ENCODE results near the gene ZNF473.

ZNF473 gene

DNA sequence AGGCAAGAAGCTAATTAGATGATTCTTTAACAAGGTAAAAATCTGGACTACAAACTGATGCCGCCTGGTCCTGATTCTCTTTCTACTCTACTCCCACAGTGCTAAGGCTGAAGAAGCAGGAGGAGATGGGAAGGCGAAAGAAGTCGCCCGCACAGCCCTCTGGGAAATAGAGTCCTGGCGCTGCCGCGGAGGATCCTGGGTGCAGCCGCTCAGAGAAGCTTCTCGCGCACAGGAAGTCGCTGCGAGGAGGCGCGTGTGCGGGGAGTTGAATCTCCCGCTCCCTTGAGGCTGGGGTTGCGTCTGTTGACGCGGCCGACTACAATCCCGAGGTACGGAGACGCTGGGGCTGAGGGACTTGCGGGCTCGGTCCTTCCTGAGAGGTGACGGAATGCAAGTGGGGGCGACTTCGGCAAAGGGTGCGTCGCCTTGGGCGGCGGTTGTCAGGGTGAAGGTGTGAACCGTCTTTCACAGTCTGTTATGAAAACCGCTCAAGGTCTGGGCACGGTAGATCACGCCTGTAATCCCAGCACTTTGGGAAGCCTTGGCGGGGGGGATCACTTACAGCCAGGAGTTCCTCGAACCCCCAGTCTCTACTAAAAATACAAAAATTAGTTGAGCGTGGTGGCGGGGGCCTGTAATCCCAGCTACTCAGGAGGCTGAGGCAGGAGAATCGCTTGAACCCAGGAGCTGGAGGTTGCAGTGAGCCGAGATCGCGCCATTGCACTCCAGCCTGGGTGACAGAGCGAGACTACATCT, at the start of gene ZNF473:
TSS of gene ZNF473 (plus strand) at position 212 of the 756 bp plus-strand sequence. CDS start 5,078 bp downstream, outside the sequence.
- DNase-seq (ENCODE audit: low read depth in 2 of 2): peak; percentile 84 to 89

DNA sequence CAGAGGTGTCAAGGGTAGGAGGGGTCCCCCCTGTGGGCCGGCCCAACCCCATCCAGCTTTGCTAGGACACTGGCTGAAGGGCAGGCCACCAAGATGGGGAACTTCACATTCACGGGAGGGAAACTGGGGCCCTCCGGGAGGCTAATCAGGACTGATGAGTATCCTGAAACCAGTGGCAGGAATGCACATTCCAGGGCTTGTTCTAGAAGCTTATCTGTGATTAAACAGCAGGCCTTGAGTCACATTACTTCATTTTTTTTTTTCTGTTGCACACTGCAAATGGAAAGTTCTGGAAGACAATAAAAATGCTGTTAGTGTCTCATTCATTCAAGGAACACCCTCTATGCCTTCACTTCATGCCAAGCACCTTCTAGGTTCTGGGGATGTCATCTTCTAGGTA, 49.3 kb upstream of the ZNF473 start:
- DNase-seq (ENCODE audit: low read depth in 2 of 2): no peak

DNA sequence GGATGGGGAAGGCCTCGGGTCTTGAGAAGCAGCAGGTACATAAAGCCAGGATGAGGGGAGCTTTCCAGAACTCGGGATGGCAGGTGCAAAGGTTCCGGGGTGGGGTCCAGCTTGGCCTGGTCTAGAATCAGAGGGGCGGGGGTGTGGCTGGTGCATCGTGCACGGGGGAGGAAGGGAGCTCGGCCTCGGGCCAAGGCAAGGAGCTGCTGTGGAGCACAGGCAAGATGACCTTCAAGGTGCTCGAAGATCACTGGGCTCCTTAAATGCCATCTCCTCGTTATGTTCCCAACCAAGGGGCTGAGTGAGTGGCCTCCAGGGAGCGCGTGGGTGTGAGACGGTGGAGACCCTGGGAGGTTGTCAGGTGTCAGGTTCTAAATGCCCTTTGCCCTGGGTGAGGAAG, 48.7 kb upstream of the ZNF473 start:
- DNase-seq (ENCODE audit: low read depth in 2 of 2): no peak

DNA sequence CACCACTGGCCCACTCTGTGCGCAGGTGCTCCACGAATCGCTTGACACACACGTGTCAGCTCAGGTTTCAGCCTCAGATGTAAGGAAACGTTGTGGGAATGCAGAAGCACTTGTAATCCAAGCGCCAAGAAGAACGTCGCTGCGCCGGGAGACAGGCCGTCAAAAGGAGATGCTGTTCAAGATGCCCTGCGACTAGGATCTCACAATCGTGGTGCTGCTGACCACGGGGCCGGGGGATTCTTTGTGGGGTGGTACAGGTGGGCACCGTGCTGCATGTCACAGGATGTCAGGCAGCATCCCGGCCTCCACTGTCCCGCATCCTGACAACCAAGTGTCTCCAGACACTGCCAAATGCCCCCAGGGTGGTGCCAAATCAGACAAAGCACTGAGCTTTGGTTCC, 47.9 kb upstream of the ZNF473 start:
- DNase-seq (ENCODE audit: low read depth in 2 of 2): no peak

DNA sequence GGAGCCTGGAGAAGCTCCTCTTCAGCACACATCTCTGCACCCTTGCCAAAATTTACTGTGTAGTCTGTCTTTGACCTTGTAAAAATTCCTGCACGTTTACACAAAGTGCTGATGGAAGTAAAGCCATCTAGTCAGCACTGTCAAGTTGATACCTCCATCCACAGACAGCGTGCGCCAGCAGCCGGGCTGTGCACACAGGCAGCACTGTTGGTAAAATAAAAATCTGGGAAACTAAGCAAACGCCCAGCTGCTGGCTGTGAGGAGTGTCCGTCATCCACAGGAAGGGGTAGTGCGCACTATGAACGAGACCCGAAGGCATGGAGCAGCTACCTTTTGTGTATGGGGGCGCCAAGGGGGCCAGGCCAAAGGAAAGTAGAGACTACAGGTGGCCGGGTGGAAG, 47.5 kb upstream of the ZNF473 start:
- no peak for DNase-seq (ENCODE audit: low read depth in 2 of 2)

DNA sequence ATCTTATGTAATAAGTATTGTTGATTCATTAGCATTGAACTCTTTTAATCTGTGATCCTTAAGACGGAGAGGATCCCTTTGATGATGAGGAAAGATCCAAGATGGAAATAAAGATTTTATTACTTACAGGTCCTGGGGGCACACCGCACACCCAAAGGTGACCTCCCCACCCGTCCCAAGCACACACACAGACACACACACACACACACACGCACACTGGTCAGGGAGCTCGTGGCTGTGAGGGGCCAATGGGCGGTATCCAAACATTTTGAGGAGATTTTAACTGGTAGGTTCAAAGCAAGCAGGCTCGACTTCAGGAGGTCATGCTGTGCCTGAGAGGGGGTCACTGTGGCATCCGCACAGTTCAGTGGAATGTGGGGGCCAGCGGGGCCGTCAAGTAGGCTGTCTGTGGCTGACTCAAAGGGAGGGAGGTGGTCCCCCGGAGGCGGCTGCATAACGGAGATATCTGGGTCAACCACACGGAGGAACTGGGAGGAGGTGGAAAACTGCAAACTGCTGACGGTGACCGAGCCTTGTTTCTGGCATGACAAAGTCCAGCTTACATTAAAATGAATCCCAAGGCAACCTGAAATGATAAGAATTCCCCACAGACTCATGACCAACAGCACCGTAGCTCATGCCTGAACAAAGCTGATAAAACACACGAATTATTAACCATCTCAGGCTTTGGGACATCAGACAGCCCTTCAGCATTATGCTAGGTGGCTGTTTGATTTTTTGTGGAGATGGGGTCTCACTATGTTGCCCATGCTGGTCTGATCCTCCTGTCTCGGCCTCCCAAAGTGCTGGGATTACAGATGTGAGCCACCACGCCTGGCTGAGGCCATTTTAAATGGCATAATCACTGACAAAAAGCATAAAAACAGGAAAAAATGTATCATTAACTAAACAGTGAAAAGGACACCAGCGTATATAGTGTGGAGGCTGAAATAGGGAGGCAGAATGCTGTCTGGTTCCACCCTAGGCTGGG, 43.9 kb upstream of the ZNF473 start:
- DNase-seq (ENCODE audit: low read depth in 2 of 2): no peak

DNA sequence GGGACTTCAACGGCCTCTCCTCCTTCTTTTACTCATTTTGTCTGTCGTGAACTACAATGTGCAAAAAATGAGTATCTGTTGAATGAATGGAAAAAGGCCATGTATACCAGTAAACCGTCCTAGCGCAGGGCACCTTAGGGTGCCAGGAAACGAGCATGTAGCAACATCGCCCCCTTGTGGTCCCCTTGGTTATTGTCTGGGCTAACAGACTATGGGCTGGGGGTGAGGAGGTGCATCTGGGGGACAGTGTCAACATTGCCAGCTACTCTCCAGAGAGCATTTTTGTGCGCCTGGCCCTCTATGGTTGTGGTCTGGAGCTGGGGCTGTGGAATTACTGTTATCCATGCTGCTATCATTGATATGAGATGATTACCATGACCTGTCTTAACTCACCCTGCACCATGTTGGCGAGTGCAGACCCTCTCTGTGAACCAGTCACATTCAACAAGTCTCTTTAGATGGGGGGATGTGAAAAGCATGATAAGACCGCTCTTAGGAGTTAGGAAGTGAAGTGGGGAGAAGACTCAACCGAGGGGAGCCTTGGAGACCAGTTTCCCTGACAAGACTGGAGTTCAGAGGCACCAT, 42.1 kb upstream of the ZNF473 start:
- peak; percentile 60 to 81 for DNase-seq (ENCODE audit: low read depth in 2 of 2)

DNA sequence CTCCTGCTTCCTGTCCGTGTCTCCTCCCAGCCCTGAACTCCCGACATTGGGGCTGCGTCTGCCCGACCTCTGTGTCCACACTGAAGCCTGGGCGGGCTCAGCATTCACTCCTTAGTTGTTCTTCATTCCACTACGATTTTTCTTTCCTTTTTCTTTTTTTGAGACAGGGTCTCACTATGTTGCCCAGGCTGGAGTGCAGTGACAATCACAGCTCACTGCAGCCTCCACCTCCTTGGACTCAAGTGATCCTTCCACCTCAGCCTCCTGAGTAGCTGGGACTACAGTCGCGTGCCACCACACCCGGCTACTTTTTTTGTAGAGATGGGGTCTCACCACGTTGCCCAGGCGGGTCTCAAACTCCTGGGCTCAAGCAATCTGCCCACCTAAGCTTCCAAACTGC, 41.3 kb upstream of the ZNF473 start:
- DNase-seq (ENCODE audit: low read depth in 2 of 2): no peak

DNA sequence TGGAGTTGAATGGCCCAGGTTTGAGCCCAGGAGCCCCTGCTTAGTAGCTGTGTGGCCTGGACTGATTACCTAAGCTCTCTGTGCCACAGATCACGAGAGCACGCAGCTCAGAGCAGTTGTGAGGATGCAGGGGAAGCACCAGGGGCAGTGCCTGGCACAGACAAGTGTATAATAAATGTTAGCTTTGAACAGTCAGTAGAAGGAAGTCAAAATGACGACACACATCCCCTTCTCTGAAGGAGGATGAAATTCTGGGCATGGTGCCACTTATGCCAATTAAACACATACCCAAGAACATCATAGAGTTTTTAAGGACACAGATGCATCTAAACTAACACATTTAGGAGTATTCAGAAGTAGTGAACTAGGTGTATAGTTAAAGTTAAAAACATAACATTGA, 39.9 kb upstream of the ZNF473 start:
- no peak for DNase-seq (ENCODE audit: low read depth in 2 of 2)

DNA sequence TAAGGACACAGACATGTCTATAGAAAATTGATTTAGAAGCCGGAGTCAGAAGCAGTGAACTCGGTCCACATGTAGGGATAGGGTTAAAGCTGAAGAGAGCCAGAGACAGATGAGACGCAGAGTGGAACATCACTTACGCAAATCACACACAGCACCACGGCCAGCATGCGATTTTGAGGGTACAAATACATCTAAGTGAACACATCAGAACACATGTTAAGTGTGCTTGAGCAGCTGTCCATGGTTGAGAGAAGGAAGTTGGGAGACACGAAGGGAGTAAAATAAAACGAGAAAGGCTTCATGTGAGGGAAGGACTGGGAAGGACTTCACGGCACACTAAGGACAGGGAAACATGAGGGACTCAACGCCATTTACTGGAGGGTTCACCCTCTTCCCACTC, 39.5 kb upstream of the ZNF473 start:
- DNase-seq (ENCODE audit: low read depth in 2 of 2): no peak

DNA sequence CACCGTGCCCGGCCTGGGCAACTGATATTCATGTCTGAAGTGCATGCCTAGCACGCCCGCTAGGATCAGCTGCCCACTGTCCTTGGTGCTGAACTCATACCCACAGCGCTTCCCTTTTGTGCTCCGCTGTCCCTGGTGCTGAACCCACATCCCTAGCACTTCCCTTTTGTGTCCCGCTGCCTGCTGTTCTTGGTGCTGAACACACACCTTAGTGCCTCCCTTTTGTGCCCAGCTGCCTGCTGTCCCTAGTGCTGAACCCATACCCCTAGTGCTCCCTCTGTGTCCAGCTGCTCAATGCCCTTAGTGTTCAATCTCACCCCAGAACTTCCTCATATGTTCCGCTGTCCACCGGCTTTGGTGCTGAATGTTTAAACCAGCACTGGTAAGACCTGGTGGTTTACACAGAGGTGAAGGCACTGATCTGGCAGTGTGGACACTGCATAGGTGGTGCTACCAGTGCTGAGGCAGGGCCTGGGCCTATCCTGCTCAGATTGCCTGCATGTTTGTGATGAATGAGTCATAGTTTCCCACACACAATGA, 38.6 kb upstream of the ZNF473 start:
- DNase-seq (ENCODE audit: low read depth in 2 of 2): peak; percentile 66

DNA sequence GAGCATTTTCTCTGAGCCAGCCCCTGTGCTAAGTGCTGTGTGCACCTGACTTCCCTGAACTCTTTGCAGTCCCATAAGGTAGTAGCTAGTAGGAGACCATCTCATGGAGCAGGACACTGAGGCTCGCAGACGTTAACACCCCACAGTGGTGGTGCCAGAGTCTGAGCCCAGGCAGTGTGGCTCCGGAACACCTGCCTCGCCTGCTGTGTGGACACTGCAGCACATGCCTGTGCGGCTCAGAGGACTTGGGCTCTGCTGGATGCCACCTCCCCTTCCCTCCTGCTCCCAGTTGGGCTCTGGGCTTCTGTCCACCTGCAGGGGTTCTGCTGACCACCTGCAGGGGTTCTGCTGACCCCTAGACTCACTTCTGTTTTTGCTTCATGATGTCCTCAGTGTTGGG, 37.8 kb upstream of the ZNF473 start:
- DNase-seq (ENCODE audit: low read depth in 2 of 2): no peak

DNA sequence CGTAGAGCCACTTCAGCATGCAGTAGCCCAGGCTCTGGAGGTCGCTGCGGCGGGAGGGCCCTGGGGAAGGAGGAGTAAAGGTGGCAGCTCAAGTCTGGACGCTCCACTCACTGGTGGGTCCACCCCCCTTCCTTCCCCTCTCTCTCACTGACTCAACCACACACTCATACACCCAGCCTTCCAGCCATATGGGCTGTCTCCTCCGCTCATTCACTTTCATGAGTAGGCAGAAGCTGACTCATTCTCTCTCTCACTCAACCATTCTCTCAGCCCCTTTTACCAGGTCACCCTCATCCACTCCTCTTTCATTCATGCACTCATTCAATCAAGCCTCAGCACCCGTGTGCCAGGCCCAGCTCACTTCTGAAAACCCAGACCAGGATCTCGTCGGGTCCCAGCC, 37.4 kb upstream of the ZNF473 start:
- DNase-seq (ENCODE audit: low read depth in 2 of 2): no peak

DNA sequence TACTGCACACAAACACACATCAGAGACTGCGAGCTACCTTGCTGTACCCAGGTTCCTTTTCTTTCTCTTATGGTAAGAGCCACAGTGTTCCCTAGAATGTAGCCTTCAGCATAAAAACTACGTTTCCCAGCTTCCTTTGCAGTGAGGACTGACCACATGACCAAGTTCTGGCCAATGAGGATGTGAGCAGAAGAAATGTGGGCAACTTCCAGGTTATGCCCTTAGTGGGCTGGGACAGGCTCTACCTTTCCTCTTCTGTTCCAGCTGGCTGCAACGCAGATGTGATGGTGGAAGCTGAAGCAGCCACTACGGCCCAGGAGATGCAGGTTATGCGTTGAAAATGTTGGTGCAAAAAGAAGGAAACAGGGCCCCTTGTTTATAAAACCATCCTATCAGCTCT, 28.1 kb upstream of the ZNF473 start:
- no peak for DNase-seq (ENCODE audit: low read depth in 2 of 2)

DNA sequence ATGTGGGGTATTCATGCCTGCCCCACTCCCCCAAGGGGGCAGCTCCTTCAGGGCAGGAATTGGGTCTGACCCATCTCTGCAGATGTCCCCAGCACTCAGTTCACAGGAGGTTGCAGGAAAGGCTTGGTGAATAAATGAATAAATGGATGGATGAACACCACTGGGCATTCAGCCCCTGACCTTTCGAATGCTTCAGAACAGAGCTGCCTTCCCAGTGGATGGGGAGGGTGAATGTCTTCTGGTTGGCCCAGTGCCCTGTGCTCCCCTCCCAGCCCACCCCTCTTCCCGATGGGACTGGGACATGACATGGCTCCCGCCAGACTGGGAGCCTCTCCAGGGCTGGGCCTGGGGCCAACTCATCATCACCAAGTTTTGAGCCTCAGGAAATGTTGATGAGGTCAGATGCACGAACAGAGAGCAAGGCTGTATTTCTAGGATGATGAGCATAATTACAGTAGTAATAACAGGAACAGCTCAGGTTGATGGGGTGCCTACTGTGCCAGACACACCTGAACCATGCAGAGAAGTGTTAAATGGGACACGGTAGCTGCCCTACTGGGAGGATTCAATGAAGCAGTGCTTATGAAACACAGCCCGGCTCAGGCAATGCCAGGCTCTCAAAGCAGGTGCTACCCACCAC, 26.3 kb upstream of the ZNF473 start:
- DNase-seq (ENCODE audit: low read depth in 2 of 2): no peak

DNA sequence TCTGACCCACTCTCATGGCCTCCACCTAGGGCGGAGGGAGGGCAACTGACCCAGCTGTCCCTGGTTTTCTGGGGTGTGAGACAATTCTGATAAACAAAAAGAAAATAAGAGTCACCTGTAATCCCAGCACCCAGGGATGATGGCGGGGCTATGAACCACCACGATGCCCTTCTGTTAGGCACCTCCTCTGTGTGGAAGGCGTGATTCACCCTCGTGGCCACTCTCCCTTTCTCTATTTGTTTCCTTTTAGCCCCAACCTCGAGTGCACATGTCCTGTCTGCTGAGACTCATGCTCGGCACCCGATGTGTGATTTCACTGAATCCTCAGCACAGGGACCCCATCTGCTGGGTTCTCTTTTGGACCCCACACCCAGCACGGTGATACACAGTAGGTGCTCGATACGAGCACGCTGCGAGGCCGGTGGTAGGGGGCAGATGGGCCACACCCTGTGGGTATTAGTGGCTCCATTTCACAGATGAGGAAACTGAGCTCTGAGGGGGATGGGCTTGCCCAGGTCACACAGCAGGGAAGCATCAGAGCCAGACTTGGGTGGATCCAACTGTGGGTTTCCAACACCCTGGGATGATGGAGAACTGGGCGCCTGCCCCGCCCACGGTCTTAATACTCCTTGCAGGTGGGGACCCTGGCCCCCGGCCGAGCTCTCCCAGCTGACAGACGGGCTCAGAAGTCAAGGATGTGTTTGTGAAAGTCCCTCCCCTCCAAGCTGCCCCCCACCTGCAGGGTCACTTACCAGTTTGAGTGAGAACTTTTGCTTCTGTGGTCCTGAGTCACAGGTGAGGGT, 25.6 kb upstream of the ZNF473 start:
- no peak for DNase-seq (ENCODE audit: low read depth in 2 of 2)

DNA sequence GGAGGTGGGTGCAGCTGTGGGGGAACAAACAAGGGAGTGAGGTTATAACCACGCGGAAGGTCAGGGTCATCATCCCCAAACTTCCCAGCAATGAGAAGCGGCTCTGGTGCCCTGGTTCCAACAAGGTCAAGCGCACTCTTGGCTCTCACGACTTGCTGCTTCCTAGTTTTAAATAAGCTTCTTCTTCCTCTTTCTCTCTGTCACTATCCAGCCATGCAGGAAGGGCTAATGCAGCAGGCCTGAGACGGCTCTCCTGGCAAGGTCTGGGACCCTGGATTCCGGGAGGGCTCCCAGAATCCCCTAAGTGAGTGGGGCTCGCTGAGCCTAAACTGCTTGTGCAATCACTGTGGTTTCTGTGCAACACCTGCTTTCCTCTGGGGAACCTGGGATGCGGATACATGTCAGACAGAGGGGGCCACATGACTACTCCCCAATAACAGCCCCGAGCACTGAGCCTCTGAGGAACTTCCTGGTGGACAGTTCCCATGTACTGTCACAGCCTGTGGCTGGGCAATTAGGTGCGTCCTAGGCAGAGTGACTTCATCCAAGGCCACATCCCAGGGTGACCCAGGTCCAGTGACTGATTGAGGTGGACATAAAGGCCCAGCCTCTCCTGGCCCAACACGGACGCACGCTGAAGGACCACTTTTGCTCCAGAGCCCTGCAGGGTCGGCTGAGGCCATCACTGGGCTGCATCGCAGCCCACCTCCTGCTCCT, 24.8 kb upstream of the ZNF473 start:
- no peak for DNase-seq (ENCODE audit: low read depth in 2 of 2)

DNA sequence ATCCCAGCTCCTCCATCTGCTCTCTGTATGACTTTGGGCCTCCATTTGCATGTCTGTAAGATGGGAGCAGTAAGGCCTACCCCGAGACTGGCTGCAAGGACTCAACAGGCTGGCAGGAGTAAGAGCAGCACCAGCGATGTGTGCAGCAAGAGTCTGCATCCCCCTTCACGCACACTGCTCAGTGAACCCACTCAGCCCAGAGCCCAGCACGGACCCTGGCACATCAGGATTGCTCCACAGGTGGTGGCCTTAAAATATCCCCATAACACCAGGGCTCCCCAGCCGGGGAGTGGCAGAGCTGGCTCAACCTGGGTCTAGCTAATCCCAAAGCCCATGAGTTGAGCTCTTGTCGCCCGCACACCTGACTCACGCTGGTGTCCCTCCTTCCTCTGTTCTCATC, 24.0 kb upstream of the ZNF473 start:
- no peak for DNase-seq (ENCODE audit: low read depth in 2 of 2)

DNA sequence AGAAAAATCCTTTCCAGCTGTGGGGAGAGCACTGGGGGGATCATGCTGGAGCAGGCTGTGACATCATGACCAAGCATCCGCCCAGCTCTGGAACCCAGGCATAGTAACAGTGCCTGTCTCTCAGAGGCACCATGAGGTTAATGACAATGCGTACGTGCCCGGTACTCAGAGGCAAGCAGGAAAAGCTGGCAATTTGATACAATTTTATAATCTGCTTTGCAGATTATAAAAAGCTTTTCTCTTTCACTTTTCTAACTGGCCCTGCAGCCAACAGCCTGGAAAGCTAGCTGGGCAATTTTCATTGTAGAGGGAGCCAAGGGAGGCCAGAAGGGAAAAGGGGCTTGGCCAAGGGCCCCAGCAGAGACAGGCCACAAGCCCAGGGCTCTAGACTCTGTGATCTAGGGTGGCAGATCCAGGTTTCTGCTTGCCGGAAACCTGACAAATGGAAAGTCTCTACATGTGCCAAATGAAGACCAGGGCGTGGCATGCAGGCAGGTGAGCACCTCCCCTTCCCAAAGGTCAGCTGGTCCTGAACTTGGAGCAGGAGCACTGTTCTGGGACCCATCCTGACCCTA, 23.3 kb upstream of the ZNF473 start:
- no peak for DNase-seq (ENCODE audit: low read depth in 2 of 2)

DNA sequence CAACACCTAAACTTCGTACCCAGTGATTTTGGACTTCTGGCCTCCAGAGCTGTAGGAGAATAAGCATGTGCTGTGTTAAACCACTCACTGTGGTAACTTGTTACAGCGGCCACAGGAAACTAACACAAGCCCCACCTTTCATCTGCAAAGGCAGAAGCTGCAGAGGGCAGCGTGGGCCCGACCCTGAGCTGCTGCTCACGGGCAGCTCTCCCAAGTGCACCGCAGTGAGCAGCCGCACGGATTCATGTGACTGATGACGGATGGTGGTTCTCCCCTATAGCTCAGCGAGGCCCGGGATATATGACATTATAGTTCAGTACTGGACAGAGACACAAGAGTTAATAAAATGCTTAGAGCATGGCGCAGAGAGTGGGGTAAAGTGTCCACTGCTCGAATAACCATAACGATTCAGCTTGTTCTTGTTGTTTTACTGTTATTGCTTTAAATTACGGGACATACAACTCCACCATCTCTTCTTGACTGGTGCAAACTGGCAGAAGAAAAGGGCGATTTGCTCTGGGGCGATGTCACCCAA, 22.5 kb upstream of the ZNF473 start:
- DNase-seq (ENCODE audit: low read depth in 2 of 2): no peak

All from stimulated activated CD4-positive, alpha-beta T cell treated with anti-CD3 and anti-CD28 coated beads, Interleukin-15, amount 100 ng/mL, for 48 hours (primary cell).